Astrocyte (in vitro differentiated cells and primary cell): ENCODE measurements around the gene AICDA. TPM values are rescaled to one million over a fixed set of nuclear protein-coding genes. Genes with fewer than 3 reads are reported as not detected.
"Not testable (repeated sequence)": the region's sequence is repeated elsewhere in the genome, so short reads cannot be mapped to it uniquely, and the experiment has no call there.

Experiments
- DNase-seq: peaks from one replicate; pipeline ENCODE4 v3.0.0-alpha.2; 2010; ENCODE audit warnings: low read depth
- FAIRE-seq: peaks from 2 replicates; lab custom pipeline; 2011; peaks lifted over from hg19 to GRCh38; lab: Jason Lieb, UNC
- H2AFZ ChIP-seq: 2 replicates; pipeline ENCODE4 v1.6.0; 2012; ENCODE audit warnings: low read depth, low read length, inconsistent platforms
- H3K27ac ChIP-seq: 2 replicates; pipeline ENCODE4 v1.5.1; 2011; ENCODE audit warnings: low read depth, low read length, inconsistent platforms
- H3K27me3 ChIP-seq: 2 replicates; pipeline ENCODE4 v1.6.0; 2011; ENCODE audit warnings: low read length, inconsistent platforms; ENCODE audit not compliant: insufficient read depth
- H3K36me3 ChIP-seq: 2 replicates; pipeline ENCODE4 v1.5.1; 2011; ENCODE audit warnings: low read length, inconsistent platforms; ENCODE audit not compliant: insufficient read depth
- H3K4me1 ChIP-seq: 2 replicates; pipeline ENCODE4 v1.5.1; 2011; ENCODE audit warnings: low read length, inconsistent platforms; ENCODE audit not compliant: insufficient read depth
- H3K4me2 ChIP-seq: 2 replicates; pipeline ENCODE4 v1.6.0; 2012; ENCODE audit warnings: low read length, inconsistent platforms
- H3K4me3 ChIP-seq: 2 replicates; pipeline ENCODE4 v1.5.1; 2011; ENCODE audit warnings: low read depth, mild to moderate bottlenecking, low read length, inconsistent platforms; ENCODE audit not compliant: insufficient read depth
- H3K79me2 ChIP-seq: 2 replicates; pipeline ENCODE4 v1.6.0; 2012; ENCODE audit warnings: mild to moderate bottlenecking, low read length, inconsistent platforms; ENCODE audit not compliant: insufficient read depth
- H3K9ac ChIP-seq: 2 replicates; pipeline ENCODE4 v1.6.0; 2012; ENCODE audit warnings: mild to moderate bottlenecking, low read length, inconsistent platforms
- H3K9me3 ChIP-seq: 2 replicates; pipeline ENCODE4 v1.5.1; 2012; ENCODE audit warnings: low read depth, mild to moderate bottlenecking, low read length, inconsistent platforms; ENCODE audit not compliant: insufficient read depth
- H4K20me1 ChIP-seq: 2 replicates; pipeline ENCODE4 v1.6.0; 2012; ENCODE audit warnings: low read length, inconsistent platforms; ENCODE audit not compliant: insufficient read depth
- H3K27ac Mint-ChIP-seq: one replicate; pipeline ENCODE4 v1.8.0; 2021; ENCODE audit warnings: mild to moderate bottlenecking, mixed read lengths; ENCODE audit not compliant: unreplicated experiment
- H3K27me3 Mint-ChIP-seq: one replicate; pipeline ENCODE4 v1.8.0; 2021; ENCODE audit warnings: low read depth, mixed read lengths; ENCODE audit not compliant: unreplicated experiment
- H3K36me3 Mint-ChIP-seq: one replicate; pipeline ENCODE4 v1.8.0; 2021; ENCODE audit warnings: low read depth, mixed read lengths; ENCODE audit not compliant: unreplicated experiment
- H3K4me1 Mint-ChIP-seq: one replicate; pipeline ENCODE4 v1.8.0; 2021; ENCODE audit warnings: low read depth, mixed read lengths; ENCODE audit not compliant: unreplicated experiment
- H3K4me3 Mint-ChIP-seq: one replicate; pipeline ENCODE4 v1.8.0; 2021; ENCODE audit warnings: mild to moderate bottlenecking, moderate library complexity, mixed read lengths; ENCODE audit not compliant: unreplicated experiment
- H3K9me3 Mint-ChIP-seq: one replicate; pipeline ENCODE4 v1.8.0; 2021; ENCODE audit warnings: mild to moderate bottlenecking, mixed read lengths; ENCODE audit not compliant: unreplicated experiment
- EZH2 ChIP-seq: IDR thresholded peaks from 2 replicates; pipeline ENCODE4 v1.6.1; 2012; ENCODE audit warnings: mild to moderate bottlenecking, low read length, inconsistent platforms; ENCODE audit not compliant: insufficient read depth
- total RNA-seq: library from RNA; stranded (reverse); gene quantifications from 2 replicates; pipeline ENCODE4 v1.2.1, GENCODE V29; 2021
- TF ChIP-seq, protein P1 (sequence below): IDR thresholded peaks from 2 replicates; pipeline ENCODE4 v1.5.1; 2011; ENCODE audit warnings: low read depth, mild to moderate bottlenecking, inconsistent platforms, low read length, moderate library complexity; ENCODE audit not compliant: insufficient read depth

Gene AICDA
- total RNA-seq, 1 donor from 2014 or later: not detected

- TF ChIP-seq, protein P1, sequence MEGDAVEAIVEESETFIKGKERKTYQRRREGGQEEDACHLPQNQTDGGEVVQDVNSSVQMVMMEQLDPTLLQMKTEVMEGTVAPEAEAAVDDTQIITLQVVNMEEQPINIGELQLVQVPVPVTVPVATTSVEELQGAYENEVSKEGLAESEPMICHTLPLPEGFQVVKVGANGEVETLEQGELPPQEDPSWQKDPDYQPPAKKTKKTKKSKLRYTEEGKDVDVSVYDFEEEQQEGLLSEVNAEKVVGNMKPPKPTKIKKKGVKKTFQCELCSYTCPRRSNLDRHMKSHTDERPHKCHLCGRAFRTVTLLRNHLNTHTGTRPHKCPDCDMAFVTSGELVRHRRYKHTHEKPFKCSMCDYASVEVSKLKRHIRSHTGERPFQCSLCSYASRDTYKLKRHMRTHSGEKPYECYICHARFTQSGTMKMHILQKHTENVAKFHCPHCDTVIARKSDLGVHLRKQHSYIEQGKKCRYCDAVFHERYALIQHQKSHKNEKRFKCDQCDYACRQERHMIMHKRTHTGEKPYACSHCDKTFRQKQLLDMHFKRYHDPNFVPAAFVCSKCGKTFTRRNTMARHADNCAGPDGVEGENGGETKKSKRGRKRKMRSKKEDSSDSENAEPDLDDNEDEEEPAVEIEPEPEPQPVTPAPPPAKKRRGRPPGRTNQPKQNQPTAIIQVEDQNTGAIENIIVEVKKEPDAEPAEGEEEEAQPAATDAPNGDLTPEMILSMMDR: no peak
- TF ChIP-seq EZH2: no peak
- peaks cover 4% of the 10 kb centered on the region for H3K9me3 Mint-ChIP-seq
- no peak overlapping the region for H3K27ac ChIP-seq
- no peaks in the 10 kb centered on the region for H4K20me1 ChIP-seq
- no peak overlapping the region for H3K9ac ChIP-seq
- peaks cover 3% of the 10 kb centered on the region for H3K27me3 Mint-ChIP-seq
- no peak overlapping the region for H3K4me3 Mint-ChIP-seq
- H3K4me1 Mint-ChIP-seq: no peaks in the 10 kb centered on the region
- DNase-seq (no peak), FAIRE-seq (no peak)
- H3K4me2 ChIP-seq: no peak overlapping the region
- no peak overlapping the region for H2AFZ ChIP-seq
- no peaks in the 10 kb centered on the region for H3K4me1 ChIP-seq
- H3K36me3 Mint-ChIP-seq: no peaks in the 10 kb centered on the region
- no peak overlapping the region for H3K4me3 ChIP-seq
- no peaks in the 10 kb centered on the region for H3K9me3 ChIP-seq
- H3K27ac Mint-ChIP-seq: no peak overlapping the region
- no peaks in the 10 kb centered on the region for H3K79me2 ChIP-seq
- H3K36me3 ChIP-seq: no peaks in the 10 kb centered on the region
- H3K27me3 ChIP-seq: no peaks in the 10 kb centered on the region
Measured at GRCh38 chr12:8637244-8637643, 24.6 kb upstream of the AICDA start.

- H3K79me2 ChIP-seq: no peaks in the 10 kb centered on the region
- H3K36me3 ChIP-seq: no peaks in the 10 kb centered on the region
- no peak overlapping the region for H3K4me3 ChIP-seq
- no peak overlapping the region for H3K4me3 Mint-ChIP-seq
- no peak for DNase-seq
- peaks cover 4% of the 10 kb centered on the region for H3K9me3 Mint-ChIP-seq
- H3K4me1 Mint-ChIP-seq: no peaks in the 10 kb centered on the region
- H3K4me1 ChIP-seq: no peaks in the 10 kb centered on the region
- H4K20me1 ChIP-seq: no peaks in the 10 kb centered on the region
- H3K27ac ChIP-seq: no peak overlapping the region
- FAIRE-seq: no peak
- H3K4me2 ChIP-seq: no peak overlapping the region
- H3K9ac ChIP-seq: no peak overlapping the region
- no peaks in the 10 kb centered on the region for H3K36me3 Mint-ChIP-seq
- H3K27me3 Mint-ChIP-seq: peaks cover 3% of the 10 kb centered on the region
- H2AFZ ChIP-seq: no peak overlapping the region
- H3K27ac Mint-ChIP-seq: no peak overlapping the region
- TF ChIP-seq, protein P1: no peak
- no peak for TF ChIP-seq EZH2
- no peaks in the 10 kb centered on the region for H3K9me3 ChIP-seq
- H3K27me3 ChIP-seq: no peaks in the 10 kb centered on the region
Measured at GRCh38 chr12:8636581-8636980, 23.9 kb upstream of the AICDA start.

GRCh38 chr12:8636007-8636346 is 23.3 kb upstream of the AICDA start:
- not testable (repeated sequence) for H3K4me2 ChIP-seq, H3K4me1 ChIP-seq, H3K36me3 Mint-ChIP-seq, H3K9ac ChIP-seq, H3K27me3 Mint-ChIP-seq, H3K9me3 ChIP-seq, H3K9me3 Mint-ChIP-seq, H3K27ac Mint-ChIP-seq, DNase-seq, H4K20me1 ChIP-seq, H3K27ac ChIP-seq, H2AFZ ChIP-seq, H3K36me3 ChIP-seq, H3K27me3 ChIP-seq, H3K4me3 Mint-ChIP-seq, H3K4me1 Mint-ChIP-seq, FAIRE-seq, H3K79me2 ChIP-seq, H3K4me3 ChIP-seq

DNA sequence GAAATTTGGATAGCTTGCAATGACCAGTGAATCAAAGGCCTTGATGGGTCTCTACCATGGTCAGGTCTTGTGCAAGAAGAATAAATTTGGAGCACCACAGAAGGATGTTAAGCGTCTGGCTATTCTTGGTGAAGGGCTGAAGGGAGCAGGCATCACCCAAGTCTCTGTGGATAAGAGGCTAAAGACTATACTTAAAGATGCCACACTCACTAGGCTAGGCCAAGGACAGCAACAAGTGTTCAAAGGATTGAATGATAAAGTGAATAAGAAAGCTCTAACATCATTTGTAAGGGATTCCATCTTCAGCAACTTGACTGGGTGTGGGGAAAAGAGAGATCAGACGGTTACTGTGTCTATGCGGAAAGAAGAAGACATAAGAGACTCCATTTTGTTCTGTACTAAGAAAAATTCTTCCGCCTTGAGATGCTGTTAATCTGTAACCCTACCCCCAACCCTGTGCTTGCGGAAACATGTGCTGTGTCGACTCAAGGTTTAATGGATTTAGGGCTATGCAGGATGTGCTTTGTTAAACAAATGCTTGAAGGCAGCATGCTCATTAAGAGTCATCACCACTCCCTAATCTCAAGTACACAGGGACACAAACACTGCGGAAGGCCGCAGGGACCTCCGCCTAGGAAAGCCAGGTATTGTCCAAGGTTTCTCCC is 22.8 kb upstream of the AICDA start:
- FAIRE-seq, DNase-seq, H3K4me3 ChIP-seq, H3K4me1 Mint-ChIP-seq, H3K9ac ChIP-seq, H3K36me3 ChIP-seq, H3K27me3 ChIP-seq, H3K4me1 ChIP-seq, H3K9me3 Mint-ChIP-seq, H3K4me2 ChIP-seq, H3K36me3 Mint-ChIP-seq, H3K27me3 Mint-ChIP-seq, H3K9me3 ChIP-seq, H3K27ac Mint-ChIP-seq, H2AFZ ChIP-seq, H3K79me2 ChIP-seq, H3K4me3 Mint-ChIP-seq, H3K27ac ChIP-seq, H4K20me1 ChIP-seq: not testable (repeated sequence)
